ENCODE results near the gene ANO9.
A peak's percentile ranks its signal among the peaks of the same experiment; 100 is the strongest.
"Not testable (repeated sequence)": the region's sequence is repeated elsewhere in the genome, so short reads cannot be mapped to it uniquely, and the experiment has no call there.

The ANO9 gene

DNA sequence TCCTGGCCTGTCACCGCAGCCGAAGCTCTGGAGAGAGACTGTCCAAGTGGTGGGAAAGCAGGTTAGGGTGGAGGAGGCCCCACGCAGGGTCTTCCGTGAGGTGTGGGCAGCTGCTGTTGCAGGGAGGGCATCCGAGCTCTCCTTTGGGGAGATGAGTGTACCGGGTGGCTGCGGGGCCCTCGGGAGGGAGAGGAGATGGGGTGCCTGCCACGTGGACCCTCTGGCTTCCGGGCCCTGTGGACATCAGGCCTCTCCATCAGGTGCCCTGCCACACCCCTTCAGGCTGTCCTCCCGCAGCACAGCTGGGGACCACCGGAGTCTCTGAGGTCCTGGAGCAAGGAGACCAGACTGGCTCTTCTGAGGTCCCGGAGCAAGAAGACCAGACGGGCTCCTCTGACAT is 9.9 kb upstream of the ANO9 start:
- DNase-seq (ENCODE audit: low spot score), result no peak

DNA sequence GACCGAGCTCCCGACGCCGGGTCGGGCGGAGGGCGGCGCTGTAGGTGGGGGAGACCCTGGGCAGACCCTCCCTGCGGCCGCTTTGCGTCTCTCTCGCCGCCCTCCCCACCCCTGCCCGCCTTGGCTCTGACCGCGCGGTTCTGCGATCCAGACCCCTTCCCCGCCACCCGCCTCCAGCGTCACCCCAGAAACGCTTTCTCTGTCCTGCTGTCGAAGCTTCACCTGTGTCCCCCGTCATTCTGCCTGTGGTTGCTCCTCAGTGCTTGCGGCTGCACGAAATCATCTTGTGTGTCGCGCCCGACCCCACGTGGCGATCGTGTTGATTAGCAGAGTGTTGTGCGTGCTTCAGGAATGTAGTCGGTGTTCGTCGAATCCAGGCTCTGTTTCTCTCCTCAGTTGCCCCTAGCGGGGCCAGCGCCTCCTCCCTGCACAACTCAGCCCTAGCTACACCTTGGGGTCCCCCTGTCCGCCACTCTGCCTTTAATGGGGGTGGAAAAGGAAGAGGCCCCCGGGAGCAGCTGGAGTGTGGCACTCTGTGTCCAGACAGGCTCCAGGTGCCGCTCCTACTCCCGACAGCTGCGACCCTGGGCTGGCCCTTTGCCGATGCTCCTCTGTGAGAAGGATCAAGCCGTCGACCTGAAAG is 9.1 kb upstream of the ANO9 start:
- DNase-seq (ENCODE audit: low spot score), result peak; percentile 66

DNA sequence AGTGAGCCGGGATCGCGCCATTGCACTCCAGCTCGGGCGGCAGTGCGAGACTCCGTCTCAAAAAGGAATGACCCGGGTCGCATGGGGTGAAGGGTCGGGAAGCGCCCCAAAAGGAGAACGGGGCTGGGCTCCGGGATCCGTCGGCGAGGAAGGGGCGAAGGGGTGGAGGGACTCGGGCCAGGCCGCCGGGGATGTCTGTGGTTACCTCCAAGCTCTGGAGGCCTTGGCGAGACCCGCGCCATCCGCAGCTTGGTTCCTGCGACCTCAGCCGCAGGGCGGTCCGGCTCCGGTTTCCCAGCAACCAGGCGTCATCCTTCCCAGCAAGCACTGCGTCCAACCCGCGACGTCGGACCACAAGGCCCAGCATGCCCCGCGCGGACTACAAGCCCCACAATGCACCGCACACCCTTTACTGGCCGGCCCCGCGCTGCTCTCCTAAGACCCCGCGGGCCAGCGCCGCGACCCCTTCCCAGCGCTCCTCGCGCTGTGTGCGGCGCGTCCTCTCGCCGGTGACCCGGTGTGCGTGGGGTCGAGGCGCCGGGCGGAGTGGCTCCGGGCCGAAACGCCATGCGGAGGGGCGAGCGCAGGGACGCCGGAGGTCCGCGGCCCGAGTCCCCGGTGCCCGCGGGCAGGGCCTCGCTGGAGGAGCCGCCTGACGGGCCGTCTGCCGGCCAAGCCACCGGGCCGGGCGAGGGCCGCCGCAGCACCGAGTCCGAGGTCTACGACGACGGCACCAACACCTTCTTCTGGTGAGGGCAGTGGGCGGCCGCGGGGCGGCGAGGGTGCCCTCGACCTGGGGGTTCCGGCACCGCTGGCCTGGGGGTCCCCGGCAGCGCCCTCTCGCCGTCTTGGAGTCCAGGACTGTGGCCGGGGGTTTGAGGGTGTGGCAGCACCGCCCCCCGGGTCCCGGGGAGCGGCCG is 8.3 kb upstream of the ANO9 start, which contains the start of gene PTDSS2:
Gene PTDSS2 (plus strand): TSS at position 391 of the 920 bp plus-strand sequence. CDS start 177 bp downstream, at position 568.
- peak; percentile 96 for DNase-seq (ENCODE audit: low spot score)

DNA sequence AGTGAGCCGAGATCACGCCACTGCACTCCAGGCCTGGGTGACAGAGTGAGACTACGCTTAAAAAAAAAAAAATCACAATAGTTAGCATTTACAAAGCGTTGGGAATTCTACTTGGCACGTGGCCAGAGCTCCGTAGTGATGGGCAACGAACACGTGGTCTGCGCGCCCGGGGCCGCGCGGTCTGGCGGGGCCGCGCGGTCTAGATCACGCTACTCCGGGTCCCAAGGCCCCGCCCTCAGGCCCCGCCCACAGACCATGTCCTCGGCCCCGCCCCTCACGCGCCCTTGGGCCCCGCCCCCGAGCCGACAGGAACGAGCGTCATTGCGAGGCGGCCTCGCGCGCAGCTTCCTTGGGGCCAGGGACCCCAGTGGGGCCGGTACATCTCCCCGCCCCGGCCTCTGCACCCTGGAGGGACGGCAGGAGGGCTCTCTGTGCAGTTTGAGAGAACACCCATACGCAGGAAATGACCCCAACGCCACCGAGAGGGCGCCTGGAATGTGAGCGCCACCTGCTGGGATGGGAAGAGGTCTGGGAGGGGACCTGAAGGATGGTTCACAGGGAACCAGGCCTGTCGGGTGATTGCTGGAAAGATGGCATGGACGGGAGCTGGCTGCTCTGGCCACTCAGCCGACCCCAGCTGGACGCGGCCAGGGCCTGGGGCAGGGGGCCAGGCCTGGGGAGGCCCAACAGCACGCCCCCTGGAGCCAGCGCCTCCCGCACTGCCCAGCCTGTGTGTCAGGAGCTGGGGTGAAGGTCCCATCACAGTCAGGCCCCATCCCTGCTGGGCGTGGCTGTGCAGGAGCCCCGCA is 6.3 kb upstream of the ANO9 start:
- DNase-seq (ENCODE audit: low spot score), result peak; percentile 96

DNA sequence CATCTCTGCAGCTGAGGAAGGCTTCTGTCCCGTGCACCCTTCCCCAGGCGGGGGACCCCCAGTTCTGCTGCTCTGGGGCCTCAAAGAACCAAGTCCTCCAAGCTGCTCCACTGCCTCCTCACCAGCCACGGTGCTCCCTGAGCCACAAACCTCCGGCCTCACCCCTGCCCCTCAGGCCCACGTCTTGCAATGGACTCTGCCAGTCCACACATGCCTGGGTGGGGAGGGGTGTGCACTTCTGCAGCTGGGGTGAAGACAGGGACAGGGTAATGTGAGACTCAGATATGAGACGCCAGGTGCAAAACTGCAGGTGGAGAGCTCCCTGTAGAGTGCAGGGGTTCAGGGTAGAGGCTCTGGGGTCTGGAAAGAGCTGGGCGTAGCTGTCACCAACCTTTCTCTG is 5.1 kb upstream of the ANO9 start:
- no peak for DNase-seq (ENCODE audit: low spot score)

DNA sequence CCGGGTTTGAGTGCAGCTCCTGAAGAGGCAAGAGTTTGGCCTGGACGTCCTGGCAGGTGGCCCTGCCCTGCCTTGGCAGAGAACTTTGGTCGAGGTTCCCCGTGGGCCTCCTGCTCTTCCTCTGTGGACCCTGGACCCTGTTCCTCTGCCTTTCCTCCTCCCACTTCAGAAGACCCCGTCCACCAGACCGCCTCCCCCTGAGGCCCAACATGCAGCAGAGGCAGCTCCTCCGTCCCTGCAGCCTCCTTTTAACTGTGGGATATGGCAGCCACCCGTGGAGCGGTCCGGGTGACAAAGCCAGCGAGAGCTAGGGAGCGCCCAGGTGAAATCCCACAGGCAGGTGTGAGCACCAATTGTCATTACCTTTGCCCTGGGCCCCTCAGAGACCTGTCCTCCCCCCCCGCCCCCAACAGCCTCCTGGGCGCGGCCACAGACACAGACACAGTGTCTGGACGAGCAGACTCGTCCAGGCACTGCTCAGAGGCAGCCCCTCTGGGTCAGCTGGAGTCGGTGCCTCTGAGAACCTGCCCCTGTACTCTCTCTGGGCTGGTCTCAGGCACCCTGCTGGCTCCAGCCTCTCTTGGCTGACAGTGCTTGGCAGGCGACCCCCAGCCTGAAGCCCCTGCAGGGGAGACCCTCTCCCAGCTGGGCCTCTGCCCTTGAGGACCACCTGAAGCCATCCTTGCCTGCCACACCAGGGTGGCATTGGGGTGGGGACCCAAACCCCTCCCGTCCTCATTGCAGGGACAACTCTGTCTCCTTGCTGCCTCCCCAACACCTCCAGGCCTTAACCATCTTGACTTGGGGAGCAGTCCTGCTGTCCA is 4.2 kb upstream of the ANO9 start:
- DNase-seq (ENCODE audit: low spot score), result no peak

DNA sequence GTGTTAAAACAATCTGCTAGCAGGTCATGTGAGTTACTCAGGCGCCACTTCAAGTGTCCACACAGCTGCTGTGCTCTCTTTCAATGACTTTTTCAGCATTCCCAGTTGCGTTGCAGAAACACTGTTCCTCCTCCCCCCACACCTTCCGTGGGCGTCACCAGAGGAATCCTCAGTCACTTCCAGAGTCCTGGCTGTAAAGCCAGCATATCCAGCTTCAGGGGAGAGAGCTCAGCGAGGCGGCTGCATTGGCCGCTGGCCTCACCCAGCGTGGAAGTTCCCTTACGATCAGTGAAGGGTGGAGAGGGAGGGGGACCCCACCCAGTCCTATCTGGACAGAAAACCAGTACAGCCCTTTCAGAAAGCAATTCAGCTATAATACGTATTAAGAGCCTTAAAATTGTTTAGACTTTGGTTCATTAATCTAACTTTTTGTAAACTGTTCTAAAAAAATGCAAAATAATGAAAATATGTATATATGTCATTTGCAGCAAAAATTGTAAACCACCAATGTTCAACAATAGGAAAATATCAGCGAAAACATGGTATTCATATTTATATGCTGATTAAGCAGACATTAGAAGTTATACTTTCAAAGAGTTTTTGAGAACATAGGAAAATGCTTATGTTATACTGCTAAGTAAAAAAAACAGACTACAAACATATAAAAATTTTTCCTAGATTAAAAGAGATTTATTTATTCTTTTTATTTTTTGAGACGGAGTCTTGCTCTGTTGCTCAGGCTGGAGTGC is 2.8 kb upstream of the ANO9 start:
- DNase-seq (ENCODE audit: low spot score), result no peak

DNA sequence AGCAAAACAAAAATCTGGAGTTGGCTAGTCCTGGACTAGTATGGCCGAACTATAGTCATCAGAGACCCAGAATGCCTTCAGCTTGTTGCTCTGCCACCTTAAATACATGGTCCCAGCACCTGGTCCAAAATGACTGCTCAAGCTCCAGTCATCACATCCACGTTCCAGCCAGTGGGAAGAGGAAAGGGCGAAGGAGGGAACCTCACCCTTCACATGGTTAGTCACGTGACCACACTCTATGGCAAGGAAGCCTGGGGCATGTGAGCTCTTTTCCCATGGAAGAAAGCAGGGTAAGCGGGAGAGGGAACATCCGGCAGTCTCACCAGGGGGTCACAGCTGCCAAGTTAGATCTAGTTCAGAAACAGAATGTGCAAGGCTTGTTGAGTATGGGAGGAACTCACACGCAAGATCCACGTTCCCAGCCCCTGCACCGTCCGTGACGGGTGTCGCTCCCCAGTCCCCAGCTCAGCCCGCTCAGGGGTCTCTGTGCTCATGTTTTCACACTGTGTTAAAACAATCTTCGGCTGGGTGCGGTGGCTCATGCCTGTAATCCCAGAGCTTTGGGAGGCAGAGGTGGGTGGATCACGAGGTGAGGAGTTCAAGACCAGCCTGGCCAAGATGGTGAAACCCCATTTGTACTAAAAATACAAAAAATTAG is 1.9 kb upstream of the ANO9 start:
- no peak for DNase-seq (ENCODE audit: low spot score)

DNA sequence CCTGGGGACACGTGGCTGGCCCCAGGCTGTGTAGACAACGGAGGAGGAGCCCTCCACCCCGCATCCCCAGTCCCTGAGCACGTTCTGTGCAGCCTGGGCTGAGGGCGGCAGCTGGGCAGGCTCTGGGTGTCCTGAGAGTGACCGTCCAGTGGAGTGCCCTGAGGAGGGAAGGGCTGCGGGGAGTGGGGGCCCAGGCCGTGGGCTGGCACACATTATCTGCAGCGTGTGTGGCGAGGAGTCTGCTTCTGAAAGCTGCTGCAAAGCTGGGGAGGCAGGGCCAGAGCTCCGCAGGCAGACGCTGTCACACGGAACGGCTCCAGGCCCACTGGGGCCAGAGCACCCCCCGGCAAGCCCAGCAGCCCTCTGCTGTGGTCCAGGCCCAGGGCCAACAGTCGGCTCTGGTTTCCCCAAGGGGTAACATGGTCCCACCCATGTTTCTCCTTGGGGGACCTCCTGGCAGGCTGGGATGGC is 835 bp upstream of the ANO9 start:
- no peak for DNase-seq (ENCODE audit: low spot score)

DNA sequence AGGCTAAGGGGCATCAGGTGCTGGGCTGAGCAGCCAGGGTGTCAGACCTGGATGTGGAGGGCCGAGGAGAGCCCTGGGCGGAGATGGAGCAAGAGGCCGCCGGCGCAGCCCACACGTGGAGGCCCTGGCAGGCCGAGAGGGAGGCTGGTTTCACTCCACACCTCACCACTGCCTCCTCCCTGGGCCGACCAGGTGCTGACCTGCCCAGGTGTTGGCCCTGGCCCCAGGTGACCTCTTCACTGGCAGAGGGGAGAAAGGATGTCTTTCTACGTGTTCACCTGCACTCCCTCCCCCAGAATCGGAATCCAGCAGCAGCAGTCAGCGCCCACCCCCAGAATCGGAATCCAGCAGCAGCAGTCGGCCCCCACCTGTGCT is 781 bp downstream of the ANO9 start:
- no peak for DNase-seq (ENCODE audit: low spot score)

DNA sequence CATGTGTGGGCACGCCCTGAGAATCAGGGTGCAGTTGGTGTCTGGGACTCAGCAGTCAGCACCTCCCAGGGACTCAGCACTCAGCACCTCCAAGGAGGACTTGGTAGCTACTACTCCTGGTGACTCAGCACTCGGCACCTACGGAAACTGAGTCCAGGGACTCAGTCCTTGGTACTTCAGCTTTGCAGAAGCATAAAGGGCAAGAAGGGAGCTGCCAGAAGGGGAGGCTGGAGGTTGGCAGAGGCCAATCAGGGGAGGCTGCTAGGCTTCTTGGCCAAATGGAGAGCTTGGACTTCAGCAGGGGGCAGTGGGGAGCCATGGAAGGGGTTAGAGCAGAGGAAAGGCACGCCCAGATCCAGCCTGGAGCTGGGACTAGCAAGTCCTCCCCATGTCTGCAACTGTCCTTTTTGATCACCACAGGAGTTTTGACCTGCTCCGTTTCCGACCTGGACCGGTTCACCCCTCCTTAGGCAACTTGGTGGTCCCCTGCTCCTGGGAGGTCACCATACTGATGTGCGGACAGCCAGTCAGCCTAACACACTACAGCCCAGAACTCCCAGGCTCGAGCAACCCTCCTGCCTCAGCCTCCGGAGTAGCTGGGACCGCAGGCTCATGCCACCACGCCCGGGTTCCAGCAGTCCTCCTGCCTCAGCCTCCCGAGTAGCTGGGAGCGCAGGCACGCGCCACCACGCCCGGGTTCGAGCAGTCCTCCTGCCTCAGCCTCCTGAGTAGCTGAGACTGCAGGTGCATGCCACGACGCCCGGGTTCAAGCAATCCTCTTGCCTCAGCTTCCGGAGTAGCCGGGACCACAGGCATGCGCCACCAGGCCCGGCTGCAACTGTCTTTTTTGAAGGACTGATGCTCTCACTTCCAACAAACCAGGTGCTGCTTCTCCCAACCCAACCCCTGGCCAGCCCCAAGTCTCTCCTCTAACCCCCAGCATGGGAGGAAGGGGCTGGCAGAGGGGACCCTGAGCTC is 1.5 kb downstream of the ANO9 start:
- DNase-seq (ENCODE audit: low spot score), result no peak

DNA sequence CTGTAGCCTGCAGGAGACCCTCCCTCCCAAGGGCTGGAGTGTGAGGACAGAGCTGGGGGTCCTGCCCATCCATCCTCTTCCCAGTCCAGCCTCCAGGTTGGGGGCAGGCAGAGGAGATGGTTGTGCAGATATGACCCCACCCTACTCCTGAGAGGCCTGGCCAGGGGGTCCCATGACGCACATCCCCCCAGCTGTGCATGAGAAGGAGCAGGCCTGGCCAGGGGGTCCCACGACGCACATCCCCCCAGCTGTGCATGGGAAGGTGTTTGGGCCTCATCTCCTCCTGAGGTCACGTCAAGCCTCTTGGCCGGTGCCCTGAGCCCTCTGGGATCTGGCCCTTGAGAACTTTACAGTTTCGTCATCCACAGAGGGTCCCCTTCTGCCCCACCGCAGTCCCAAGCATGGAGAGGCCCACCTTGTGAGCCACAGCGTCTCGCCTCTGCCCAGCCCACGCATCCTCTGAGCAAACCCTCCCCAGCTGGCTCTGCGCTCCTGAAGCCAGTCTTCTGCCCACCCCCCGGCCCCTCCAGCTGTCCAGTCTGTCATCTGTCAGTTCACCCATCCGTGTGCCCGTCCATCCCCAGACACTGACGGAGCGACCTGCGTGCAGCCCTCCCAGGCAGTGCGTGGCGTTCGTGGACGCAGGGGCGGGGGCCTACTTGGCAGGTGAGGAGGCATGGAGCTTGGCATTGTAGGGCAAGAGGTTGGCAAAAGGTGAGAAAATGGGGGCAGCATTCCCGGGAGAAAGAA is 2.3 kb downstream of the ANO9 start:
- DNase-seq (ENCODE audit: low spot score), result no peak

DNA sequence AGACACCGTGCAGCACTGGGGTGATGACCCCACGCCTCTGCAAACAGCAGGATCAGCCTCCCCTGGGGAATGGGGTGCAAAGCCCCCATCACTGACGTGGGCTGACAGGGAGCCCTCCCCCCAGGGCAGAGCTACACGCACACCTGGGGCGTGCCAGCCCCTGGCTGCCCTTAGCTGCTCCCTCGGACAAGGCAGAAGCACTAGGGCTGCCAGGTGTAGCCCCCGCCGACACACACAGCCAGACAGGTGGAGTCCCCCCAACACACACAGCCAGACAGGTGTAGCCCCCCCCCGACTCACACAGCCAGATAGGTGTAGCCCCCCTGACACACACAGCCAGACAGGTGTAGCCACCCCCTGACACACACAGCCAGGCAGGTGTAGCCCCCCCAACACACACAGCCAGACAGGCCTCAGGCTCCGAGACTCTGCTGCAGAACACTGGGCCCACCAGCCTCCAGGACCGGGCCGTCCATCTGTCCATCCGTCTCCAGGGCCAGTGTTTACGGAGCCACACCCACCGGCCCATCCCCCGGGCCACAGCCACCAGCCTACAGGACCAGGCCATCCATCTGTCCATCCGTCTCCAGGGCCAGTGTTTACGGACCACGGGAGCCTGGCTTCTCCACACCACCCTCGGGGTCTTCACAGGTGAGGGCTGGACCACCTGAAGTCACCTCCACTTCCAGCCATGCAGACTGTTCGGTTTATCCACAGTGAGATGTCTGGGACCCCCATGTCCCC is 3.5 kb downstream of the ANO9 start:
- no peak for DNase-seq (ENCODE audit: low spot score)

DNA sequence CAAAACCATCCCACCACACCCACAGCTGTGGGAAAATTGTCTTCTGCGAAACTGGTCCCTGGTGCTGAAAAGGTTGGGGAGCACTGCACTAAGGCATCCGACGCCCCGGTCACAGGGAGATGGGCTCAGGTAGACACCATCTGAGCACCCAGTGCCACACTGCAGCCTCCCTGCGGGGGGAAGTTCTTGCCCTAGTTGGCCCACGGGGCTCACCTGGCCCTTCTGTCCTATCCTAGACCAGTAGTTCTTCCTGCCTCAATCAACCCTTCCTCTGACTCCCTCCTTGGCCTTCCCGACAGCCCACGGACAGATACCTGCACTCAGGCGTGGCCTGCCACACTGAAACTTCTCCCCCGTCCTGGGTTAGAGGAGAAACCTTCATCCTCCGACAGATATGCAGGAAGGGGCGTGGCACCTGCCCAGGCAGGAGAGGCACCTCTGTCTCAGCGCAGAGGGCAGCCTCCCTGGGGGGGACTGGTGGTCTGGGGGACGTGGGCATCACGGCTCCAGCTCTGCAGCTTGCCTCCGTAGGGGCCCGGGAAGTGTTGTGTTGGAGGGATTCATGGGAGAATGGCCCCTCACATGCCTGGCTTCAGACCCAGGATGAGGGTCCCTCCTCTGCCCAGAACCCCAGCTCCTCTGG is 4.5 kb downstream of the ANO9 start:
- no peak for DNase-seq (ENCODE audit: low spot score)

DNA sequence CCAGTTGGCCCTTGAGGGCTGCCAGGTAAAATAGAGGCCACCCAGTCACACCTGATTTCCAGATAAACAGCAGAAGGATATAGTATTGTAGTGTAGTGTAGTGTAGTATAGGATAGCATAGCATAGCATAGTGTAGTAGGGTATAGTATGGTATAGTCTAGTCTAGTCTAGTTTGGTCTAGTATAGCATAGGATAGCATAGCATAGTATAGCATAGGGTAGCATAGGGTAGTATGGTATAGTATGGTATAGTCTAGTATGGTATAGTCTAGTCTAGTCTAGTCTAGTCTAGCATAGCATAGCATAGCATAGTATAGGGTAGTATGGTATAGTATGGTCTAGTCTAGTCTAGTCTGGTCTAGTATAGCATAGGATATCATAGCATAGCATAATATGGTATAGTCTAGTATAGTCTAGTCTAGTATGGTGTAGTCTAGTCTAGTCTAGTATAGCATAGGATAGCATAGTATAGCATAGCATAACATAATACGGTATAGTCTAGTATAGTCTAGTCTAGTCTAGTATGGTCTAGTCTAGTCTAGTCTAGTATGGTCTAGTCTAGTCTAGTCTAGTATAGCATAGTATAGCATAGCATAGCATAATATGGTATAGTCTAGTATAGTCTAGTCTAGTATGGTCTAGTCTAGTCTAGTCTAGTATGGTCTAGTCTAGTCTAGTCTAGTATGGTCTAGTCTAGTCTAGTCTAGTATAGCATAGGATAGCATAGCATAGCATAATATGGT is 6.6 kb downstream of the ANO9 start:
- DNase-seq (ENCODE audit: low spot score), result not testable (repeated sequence)

DNA sequence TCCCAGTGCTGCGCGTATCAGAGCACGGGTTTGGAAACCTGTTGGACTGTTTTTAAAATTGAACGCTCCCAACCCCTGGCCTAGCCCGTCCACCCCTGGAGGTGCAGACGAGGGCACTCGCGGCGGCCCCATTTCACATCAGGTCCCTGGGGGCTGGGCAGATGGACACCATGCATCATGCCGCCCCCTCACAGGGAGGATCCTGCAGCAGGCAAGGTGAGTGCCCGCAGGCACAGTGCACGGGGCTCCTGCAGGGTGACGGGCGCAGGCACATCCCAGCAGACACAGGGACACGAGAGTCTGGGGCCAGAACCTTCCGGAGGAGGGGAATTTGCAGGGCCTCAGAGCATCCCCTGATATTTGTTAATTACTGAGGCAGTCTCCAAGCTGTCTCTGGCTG is 7.3 kb downstream of the ANO9 start:
- no peak for DNase-seq (ENCODE audit: low spot score)
